Glutamatergic neuron (in vitro differentiated cells): Measurements from ENCODE around the gene NT5DC3. TPM values are rescaled to one million over a fixed set of nuclear protein-coding genes. Genes with fewer than 3 reads are reported as not detected.

Source experiments
- DNase-seq: peaks from one replicate; pipeline ENCODE4 v3.0.0; 2022
- H3K27ac Mint-ChIP-seq: one replicate; pipeline ENCODE4 v1.8.0; 2020; ENCODE audit warnings: mild to moderate bottlenecking, mixed read lengths, inconsistent platforms; ENCODE audit not compliant: unreplicated experiment
- H3K27me3 Mint-ChIP-seq: one replicate; pipeline ENCODE4 v1.8.0; 2020; ENCODE audit warnings: mild to moderate bottlenecking, moderate library complexity, mixed read lengths, inconsistent platforms; ENCODE audit not compliant: unreplicated experiment
- H3K36me3 Mint-ChIP-seq: one replicate; pipeline ENCODE4 v1.8.0; 2020; ENCODE audit warnings: mild to moderate bottlenecking, mixed read lengths, inconsistent platforms; ENCODE audit not compliant: unreplicated experiment
- H3K4me1 Mint-ChIP-seq: one replicate; pipeline ENCODE4 v1.8.0; 2020; ENCODE audit warnings: mild to moderate bottlenecking, low read depth, mixed read lengths, inconsistent platforms; ENCODE audit not compliant: unreplicated experiment
- H3K4me3 Mint-ChIP-seq: one replicate; pipeline ENCODE4 v1.8.0; 2020; ENCODE audit warnings: mild to moderate bottlenecking, mixed read lengths, inconsistent platforms; ENCODE audit not compliant: unreplicated experiment
- H3K9me3 Mint-ChIP-seq: one replicate; pipeline ENCODE4 v1.8.0; 2020; ENCODE audit warnings: mild to moderate bottlenecking, moderate library complexity, mixed read lengths, inconsistent platforms; ENCODE audit not compliant: unreplicated experiment
- CTCF ChIP-seq: fragments of 200-600 bp; sonication (generic); IDR thresholded peaks from one replicate; pipeline ENCODE4 v1.5.0; 2021; ENCODE audit not compliant: partially characterized antibody, unreplicated experiment
- total RNA-seq: library from RNA; stranded (reverse); fragmentation: NEBNext Ultra II Directional; extraction: Animal tissue kit (Norgen Biotek cat#: 25700); gene quantifications from one replicate; pipeline ENCODE4 v1.2.1, GENCODE V29; 2021; ENCODE audit not compliant: unreplicated experiment

The NT5DC3 gene
- total RNA-seq, 1 donor from 2014 or later = 2.1 TPM

GRCh38 chr12:103882861-103883596, 42.0 kb upstream of the NT5DC3 start:
- Mint-ChIP-seq H3K36me3 (no peaks in the 10 kb centered on the region), H3K27me3 (peaks cover 2% of the 10 kb centered on the region), H3K4me1 (peaks cover 8% of the 10 kb centered on the region), H3K27ac (no peak overlapping the region), H3K9me3 (peaks cover 6% of the 10 kb centered on the region), H3K4me3 (no peak overlapping the region)
- DNase-seq = no peak
- TF ChIP-seq CTCF = no peak

GRCh38 chr12:103881261-103881660, 40.2 kb upstream of the NT5DC3 start:
- Mint-ChIP-seq H3K36me3 (no peaks in the 10 kb centered on the region), H3K27me3 (peaks cover 2% of the 10 kb centered on the region), H3K4me1 (peaks cover 8% of the 10 kb centered on the region), H3K4me3 (no peak overlapping the region), H3K9me3 (peaks cover 6% of the 10 kb centered on the region), H3K27ac (no peak overlapping the region)
- DNase-seq = no peak
- TF ChIP-seq CTCF = no peak

GRCh38 chr12:103880299-103881142, 39.5 kb upstream of the NT5DC3 start:
- TF ChIP-seq CTCF = no peak
- Mint-ChIP-seq H3K9me3 (peaks cover 6% of the 10 kb centered on the region), H3K4me3 (no peak overlapping the region), H3K27me3 (peaks cover 2% of the 10 kb centered on the region), H3K36me3 (no peaks in the 10 kb centered on the region), H3K27ac (no peak overlapping the region), H3K4me1 (peaks cover 8% of the 10 kb centered on the region)
- no peak for DNase-seq

- H3K9me3 Mint-ChIP-seq = peaks cover 6% of the 10 kb centered on the region
- H3K36me3 Mint-ChIP-seq = no peaks in the 10 kb centered on the region
- no peak for DNase-seq
- H3K4me1 Mint-ChIP-seq = peaks cover 7% of the 10 kb centered on the region
- H3K4me3 Mint-ChIP-seq = no peak overlapping the region
- TF ChIP-seq CTCF = no peak
- H3K27ac Mint-ChIP-seq = no peak overlapping the region
- peaks cover 2% of the 10 kb centered on the region for H3K27me3 Mint-ChIP-seq
These were observed 38.8 kb upstream of the NT5DC3 start for GRCh38 chr12:103879878-103880277.
